H9 (cell line): Measurements from ENCODE around the gene CHN2. TPM values are rescaled to one million over a fixed set of nuclear protein-coding genes. Genes with fewer than 3 reads are reported as not detected.

ENCODE experiments used
- DNase-seq: peaks from one replicate; pipeline ENCODE4 v3.0.0-alpha.2; 2017
- H2AFZ ChIP-seq: one replicate; pipeline ENCODE4 v1.6.1; 2013; ENCODE audit warnings: mild to moderate bottlenecking, low read length, control low read depth, moderate library complexity
- H2AK5ac ChIP-seq: 2 replicates; pipeline ENCODE4 v1.6.1; 2013; ENCODE audit warnings: low read length, control low read depth, mixed read lengths; ENCODE audit not compliant: insufficient read length
- H2BK120ac ChIP-seq: one replicate; pipeline ENCODE4 v1.6.1; 2013; ENCODE audit warnings: low read depth, mild to moderate bottlenecking, low read length, control low read depth, inconsistent platforms; ENCODE audit not compliant: poor library complexity, severe bottlenecking
- H2BK12ac ChIP-seq: 2 replicates; pipeline ENCODE4 v1.6.1; 2013; ENCODE audit warnings: low read length, control low read depth, mixed read lengths, low read depth; ENCODE audit not compliant: insufficient read length
- H2BK15ac ChIP-seq: 2 replicates; pipeline ENCODE4 v1.6.1; 2013; ENCODE audit warnings: low read depth, low read length, control low read depth
- H2BK20ac ChIP-seq: one replicate; pipeline ENCODE4 v1.6.1; 2013; ENCODE audit warnings: low read depth, mild to moderate bottlenecking, low read length, control low read depth, inconsistent platforms; ENCODE audit not compliant: poor library complexity, severe bottlenecking
- H2BK5ac ChIP-seq: 2 replicates; pipeline ENCODE4 v1.6.1; 2013; ENCODE audit warnings: low read length, control low read depth, mixed read lengths; ENCODE audit not compliant: insufficient read length
- H3K14ac ChIP-seq: 2 replicates; pipeline ENCODE4 v1.6.1; 2013; ENCODE audit warnings: low read length, control low read depth; ENCODE audit not compliant: insufficient read depth
- H3K18ac ChIP-seq: 2 replicates; pipeline ENCODE4 v1.6.1; 2013; ENCODE audit warnings: low read depth, mild to moderate bottlenecking, mixed read lengths, low read length, control low read depth; ENCODE audit not compliant: insufficient read length
- H3K23ac ChIP-seq: 2 replicates; pipeline ENCODE4 v1.6.1; 2013; ENCODE audit warnings: low read length, control low read depth, mixed read lengths, low read depth; ENCODE audit not compliant: insufficient read length
- H3K23me2 ChIP-seq: 2 replicates; pipeline ENCODE4 v1.6.1; 2013; ENCODE audit warnings: low read depth, mild to moderate bottlenecking, mixed read lengths, low read length, control low read depth; ENCODE audit not compliant: insufficient read length, poor library complexity, severe bottlenecking
- H3K27ac ChIP-seq: 2 replicates; pipeline ENCODE4 v1.5.1; 2013; ENCODE audit warnings: low read length, control low read depth, mixed read lengths, low read depth; ENCODE audit not compliant: insufficient read length
- H3K27me3 ChIP-seq: 2 replicates; pipeline ENCODE4 v1.6.1; 2013; ENCODE audit warnings: low read length, control low read depth, inconsistent platforms; ENCODE audit not compliant: insufficient read depth
- H3K4ac ChIP-seq: 2 replicates; pipeline ENCODE4 v1.6.1; 2013; ENCODE audit warnings: low read depth, mild to moderate bottlenecking, control low read depth, inconsistent platforms, low read length, moderate library complexity
- H3K4me1 ChIP-seq: 2 replicates; pipeline ENCODE4 v1.6.1; 2013; ENCODE audit warnings: low read length, control low read depth, inconsistent platforms; ENCODE audit not compliant: insufficient read depth
- H3K4me2 ChIP-seq: 2 replicates; pipeline ENCODE4 v1.6.1; 2013; ENCODE audit warnings: low read length, control low read depth, mixed read lengths; ENCODE audit not compliant: insufficient read length, insufficient read depth
- H3K56ac ChIP-seq: 2 replicates; pipeline ENCODE4 v1.6.1; 2013; ENCODE audit warnings: low read depth, mild to moderate bottlenecking, mixed read lengths, low read length, control low read depth; ENCODE audit not compliant: insufficient read length
- H3K79me1 ChIP-seq: 2 replicates; pipeline ENCODE4 v1.6.1; 2013; ENCODE audit warnings: low read depth, mild to moderate bottlenecking, moderate library complexity, low read length, control low read depth, inconsistent platforms; ENCODE audit not compliant: insufficient read depth, poor library complexity, severe bottlenecking
- H3K79me2 ChIP-seq: 2 replicates; pipeline ENCODE4 v1.6.1; 2013; ENCODE audit warnings: low read length, control low read depth, inconsistent platforms; ENCODE audit not compliant: insufficient read depth
- H3K9ac ChIP-seq: 2 replicates; pipeline ENCODE4 v1.6.1; 2013; ENCODE audit warnings: low read length, control low read depth, mixed read lengths; ENCODE audit not compliant: insufficient read length; ENCODE audit errors: extremely low read depth
- H3K9me3 ChIP-seq: one replicate; pipeline ENCODE4 v1.6.1; 2013; ENCODE audit warnings: low read depth, low read length, inconsistent platforms; ENCODE audit not compliant: control insufficient read depth
- H3T11ph ChIP-seq: one replicate; pipeline ENCODE4 v1.6.1; 2013; ENCODE audit warnings: mild to moderate bottlenecking, low read length, control low read depth, inconsistent platforms
- H4K20me1 ChIP-seq: one replicate; pipeline ENCODE4 v1.6.1; 2013; ENCODE audit not compliant: control insufficient read depth, insufficient read length, insufficient read depth
- H4K5ac ChIP-seq: 2 replicates; pipeline ENCODE4 v1.6.1; 2013; ENCODE audit warnings: low read depth, mild to moderate bottlenecking, mixed read lengths, low read length, control low read depth; ENCODE audit not compliant: insufficient read length
- H4K8ac ChIP-seq: replicated peaks from 2 replicates; pipeline ENCODE4 v1.6.1; 2013; ENCODE audit warnings: low read length, control low read depth, mixed read lengths, low read depth; ENCODE audit not compliant: insufficient read length
- H4K91ac ChIP-seq: 2 replicates; pipeline ENCODE4 v1.6.1; 2013; ENCODE audit warnings: low read depth, mild to moderate bottlenecking, moderate library complexity, mixed read lengths, low read length, control low read depth; ENCODE audit not compliant: insufficient read length
- H3K27ac Mint-ChIP-seq, 3 experiments: 2 replicates in 2 of 3; 3 replicates in 1 of 3; pipeline ENCODE4 v1.8.0; 2020 to 2021; ENCODE audit warnings: mixed read lengths in 3 of 3, mild to moderate bottlenecking in 1 of 3, moderate library complexity in 1 of 3
- H3K27me3 Mint-ChIP-seq: 2 replicates; pipeline ENCODE4 v1.8.0; 2021; ENCODE audit warnings: low read depth, mild to moderate bottlenecking, moderate library complexity, mixed read lengths
- H3K36me3 Mint-ChIP-seq, 3 experiments: 2 replicates in 2 of 3; 3 replicates in 1 of 3; pipeline ENCODE4 v1.8.0; 2020 to 2021; ENCODE audit warnings: low read depth in 3 of 3, mixed read lengths in 3 of 3; ENCODE audit not compliant: insufficient read depth in 1 of 3
- H3K4me1 Mint-ChIP-seq, 2 experiments: 2 replicates each; pipeline ENCODE4 v1.8.0; 2020; ENCODE audit warnings: mixed read lengths in 2 of 2
- H3K4me3 Mint-ChIP-seq, 2 experiments: 2 replicates in 1 of 2; 3 replicates in 1 of 2; pipeline ENCODE4 v1.8.0; 2020 to 2021; ENCODE audit warnings: mild to moderate bottlenecking in 2 of 2, mixed read lengths in 2 of 2, moderate library complexity in 1 of 2
- H3K9me3 Mint-ChIP-seq, 2 experiments: 2 replicates in 1 of 2; 3 replicates in 1 of 2; pipeline ENCODE4 v1.8.0; 2020; ENCODE audit warnings: mild to moderate bottlenecking in 2 of 2, mixed read lengths in 2 of 2, moderate library complexity in 1 of 2
- CTCF ChIP-seq: fragments of 200-600 bp; sonication (generic); conservative IDR thresholded peaks from 3 replicates; pipeline ENCODE4 v1.8.0; 2021; ENCODE audit warnings: antibody characterized with exemption, mild to moderate bottlenecking
- WGBS: extraction: QIAGEN DNeasy Blood & Tissue Kit; methylation state at CpG from one replicate; pipeline ENCODE4 v1.1.7; 2013; ENCODE audit warnings: missing lambda C conversion rate, low lambda C conversion rate, mixed read lengths; ENCODE audit not compliant: insufficient read length; ENCODE audit errors: extremely low coverage; 5-methylcytosine and 5-hydroxymethylcytosine counted together
- total RNA-seq: library from RNA; stranded (reverse); gene quantifications from 2 replicates; pipeline ENCODE4 v1.2.1, GENCODE V29; 2021

Gene CHN2
- total RNA-seq, 1 experiment from 2014 or later, result 3.3 TPM

GRCh38 chr7:29327455-29327854, 132.9 kb downstream of the CHN2 start:
- Histone ChIP-seq H2AK5ac (no peak overlapping the region), H3T11ph (no peak overlapping the region), H2BK12ac (no peak overlapping the region), H2BK5ac (no peak overlapping the region), H4K8ac (no peak overlapping the region), H3K27ac (no peak overlapping the region), H2BK15ac (no peak overlapping the region), H4K20me1 (no peaks in the 10 kb centered on the region), H3K23me2 (no peaks in the 10 kb centered on the region), H2BK20ac (peak overlapping the region; percentile 32), H3K79me1 (no peaks in the 10 kb centered on the region), H3K4me2 (no peak overlapping the region), H3K4ac (no peak overlapping the region), H3K79me2 (no peaks in the 10 kb centered on the region), H2AFZ (no peak overlapping the region), H3K18ac (no peak overlapping the region), H3K14ac (no peak overlapping the region), H3K4me1 (peaks cover 6% of the 10 kb centered on the region; the same call in 1 of the 2 replicates), H2BK120ac (no peak overlapping the region), H3K9ac (no peak overlapping the region), H3K56ac (no peak overlapping the region), H3K23ac (no peak overlapping the region), H4K91ac (no peak overlapping the region), H3K27me3 (no peaks in the 10 kb centered on the region), H4K5ac (no peak overlapping the region), H3K9me3 (no peaks in the 10 kb centered on the region)
- Mint-ChIP-seq H3K27me3 (no peaks in the 10 kb centered on the region), H3K4me1 (peaks cover 13 to 16% of the 10 kb centered on the region in 2 experiments), H3K36me3 (no peaks in the 10 kb centered on the region; a peak in 1 of 7 replicates), H3K4me3 (no peak overlapping the region), H3K27ac (no peak overlapping the region), H3K9me3 (no peaks in the 10 kb centered on the region)
- DNase-seq, result no peak
- no CpG with 5 or more reads among the region's 8 CpGs for WGBS
- no peak for TF ChIP-seq CTCF
